Measurements from ENCODE around the gene FAM120AOS. TPM values are rescaled to one million over a fixed set of nuclear protein-coding genes. Genes with fewer than 3 reads are reported as not detected.
A peak's percentile ranks its signal among the peaks of the same experiment; 100 is the strongest.

FAM120AOS gene
- total and polyA plus RNA-seq, 12 donors: 26.2 to 62.6 (median 46.6) TPM

DNA sequence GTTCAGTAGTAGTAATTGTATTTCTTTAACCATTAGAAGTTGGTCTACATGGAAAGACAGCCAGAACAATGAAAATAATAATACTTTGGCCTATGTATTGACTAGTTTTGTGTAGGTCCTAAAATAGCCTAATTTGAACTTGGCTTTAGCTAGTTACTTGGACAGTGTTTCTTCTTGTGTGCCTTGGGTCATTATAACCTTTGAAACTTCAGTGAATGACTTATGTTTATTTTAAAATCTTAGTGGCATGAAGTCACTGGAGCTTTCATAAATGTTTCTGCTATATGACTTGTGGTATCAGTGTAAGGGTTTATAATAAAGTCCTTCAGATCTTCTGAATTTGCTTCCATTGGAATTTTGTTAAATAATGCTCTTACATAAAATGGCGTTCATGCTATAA, 2.6 kb upstream of the FAM120AOS start:
- H3K27ac ChIP-seq: no peak overlapping the region
- H3K36me3 ChIP-seq (replicated peaks in 1 of 2): no peaks in the 10 kb centered on the region
- no peaks in the 10 kb centered on the region for H3K27me3 ChIP-seq
- TF ChIP-seq POLR2A (IDR thresholded peaks at IDR 0.05) (no peak), CTCF (IDR thresholded peaks at IDR 0.05) (no peak)
- 92 to 100% (median 95%) methylated on average over 1 of the region's 1 CpG for WGBS, 4 donors
- no peaks in the 10 kb centered on the region for H3K9me3 ChIP-seq (replicated peaks in 1 of 3)
- intact Hi-C loops (cut with DNase I): loop anchor here in 1 of 2 donors (10.0 kb wide), 1 partner anchor 99 kb away; no protein-coding TSS in a partner anchor
- no peak for DNase-seq
- H3K4me3 ChIP-seq: no peak overlapping the region
- H3K4me1 ChIP-seq (replicated peaks in 1 of 2): peaks cover 15 to 64% of the 10 kb centered on the region in 2 donors

GRCh38 chr9:93452710-93453046, 703 bp downstream of the FAM120AOS start:
- WGBS, 4 donors: 0 to 1% (median 0%) methylated on average over 10 of the region's 10 CpGs
- Histone ChIP-seq H3K4me1 (replicated peaks in 1 of 2) (peaks cover 9 to 48% of the 10 kb centered on the region in 2 donors), H3K4me3 (peak overlapping the region; percentile 28 to 83 (median 69)), H3K27me3 (no peaks in the 10 kb centered on the region), H3K36me3 (replicated peaks in 1 of 2) (peaks cover 0 to 19% of the 10 kb centered on the region in 2 donors), H3K9me3 (replicated peaks in 1 of 3) (no peaks in the 10 kb centered on the region), H3K27ac (peak overlapping the region; percentile 65 to 99 (median 92))
- TF ChIP-seq CTCF (IDR thresholded peaks at IDR 0.05): no peak
- TF ChIP-seq POLR2A (IDR thresholded peaks at IDR 0.05): peak in 1 of 2 donors; percentile 3
- DNase-seq: peak in 6 of 7 donors; percentile 18 to 47 (median 41)
- intact Hi-C loops (cut with DNase I): loop anchor here (5.0 to 10.0 kb wide), 3 partner anchors 60 to 115 kb away; no protein-coding TSS in a partner anchor

GRCh38 chr9:93451849-93452709, 1.3 kb downstream of the FAM120AOS start:
- Histone ChIP-seq H3K4me1 (replicated peaks in 1 of 2) (peaks cover 9 to 42% of the 10 kb centered on the region in 2 donors), H3K36me3 (replicated peaks in 1 of 2) (peaks cover 0 to 25% of the 10 kb centered on the region in 2 donors), H3K27ac (peak overlapping the region; percentile 65 to 99 (median 92)), H3K9me3 (replicated peaks in 1 of 3) (no peaks in the 10 kb centered on the region), H3K27me3 (no peaks in the 10 kb centered on the region), H3K4me3 (peak overlapping the region; percentile 28 to 83 (median 69))
- WGBS, 4 donors: 0 to 2% (median 0%) methylated on average over 8 to 92 of the region's 92 CpGs
- TF ChIP-seq POLR2A (IDR thresholded peaks at IDR 0.05): no peak
- peak in 4 of 6 experiments; percentile 32 to 62 (median 42) for TF ChIP-seq CTCF (IDR thresholded peaks at IDR 0.05)
- DNase-seq: peak; percentile 51 to 74 (median 65)
- intact Hi-C loops (cut with DNase I): loop anchor here (5.0 to 10.0 kb wide), 3 partner anchors 60 to 115 kb away; no protein-coding TSS in a partner anchor
